HG02852 (cell line): ENCODE results near the gene NDST4.
A peak's percentile ranks its signal among the peaks of the same experiment; 100 is the strongest.

Experiments
- ATAC-seq: cut with Tn5 transposase; IDR thresholded peaks from one replicate; pipeline ENCODE4 v1.9.1; 2021; ENCODE audit warnings: mild to moderate bottlenecking, moderate library complexity; ENCODE audit not compliant: unreplicated experiment

NDST4 gene

DNA sequence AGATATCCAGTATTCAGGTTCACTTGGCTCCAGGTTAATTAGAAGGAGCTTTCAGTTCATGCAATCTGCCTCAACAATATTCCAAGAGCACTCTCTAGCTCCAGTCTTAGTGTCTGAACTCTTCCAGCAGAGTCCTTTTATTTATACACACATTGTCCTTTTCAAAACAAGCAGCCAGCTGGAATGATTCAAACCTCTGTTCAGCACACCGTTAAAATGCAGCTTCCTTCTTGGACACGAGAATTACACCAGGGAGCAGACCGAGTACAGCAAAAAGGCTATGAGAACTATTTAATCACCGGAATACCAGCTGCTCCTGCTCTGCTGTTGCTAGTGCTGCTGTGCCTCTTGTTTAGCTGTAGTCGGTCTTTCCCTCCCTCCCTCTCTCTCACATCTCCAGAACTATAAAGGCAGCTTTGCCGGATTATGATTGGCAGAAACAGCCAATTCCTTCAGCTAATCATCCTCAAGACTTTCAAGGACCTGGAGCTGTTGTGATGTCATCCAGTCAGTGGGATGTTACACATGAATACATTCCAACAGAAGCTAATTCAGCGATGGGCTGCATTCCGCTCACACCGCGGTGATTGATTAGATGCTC lies at the start of gene NDST4:
Gene NDST4, minus strand, starts transcription at position 115 of the 601 bp plus-strand sequence. CDS start 36,584 bp downstream, outside the sequence.
- no peak for ATAC-seq

DNA sequence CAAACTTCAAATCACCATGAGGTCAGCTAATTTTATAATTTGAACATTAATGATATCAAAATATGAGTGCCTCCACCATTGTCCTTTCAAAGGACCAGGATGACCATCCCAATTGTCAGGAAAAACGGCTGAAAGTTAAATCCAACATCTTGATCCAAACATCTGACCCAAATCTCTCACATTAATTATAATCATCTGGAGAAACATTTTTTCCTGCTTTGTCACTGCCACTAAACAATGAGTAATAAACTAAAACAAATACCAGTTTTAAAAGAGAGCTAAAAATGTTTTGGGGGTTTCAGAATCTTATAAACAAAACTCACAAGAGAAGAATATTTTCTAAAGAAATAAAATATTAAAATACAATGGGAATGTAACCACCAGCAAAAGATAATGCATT lies 45.7 kb upstream of the NDST4 start:
- ATAC-seq, result no peak

DNA sequence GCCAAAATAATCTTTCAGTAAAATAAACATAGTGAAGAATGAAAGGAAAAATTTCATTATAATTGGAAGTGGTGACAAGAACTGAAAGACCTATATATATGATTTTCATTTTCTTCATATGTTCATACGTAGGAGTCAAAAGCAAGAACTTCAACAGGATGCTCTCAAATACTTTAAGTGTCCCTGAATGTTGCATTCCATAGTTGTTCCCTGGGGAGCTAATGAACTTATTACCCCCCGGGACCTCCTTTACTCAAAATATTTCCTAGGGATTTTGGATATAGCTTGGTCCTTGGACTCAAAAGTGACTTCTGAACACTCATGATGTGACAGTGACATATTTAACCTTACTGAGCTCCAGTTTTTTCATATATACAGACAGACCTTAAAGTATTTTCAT lies 44.9 kb upstream of the NDST4 start:
- ATAC-seq, result no peak

- ATAC-seq, result no peak
These were observed 41.4 kb upstream of the NDST4 start for GRCh38 chr4:115154826-115155225.

GRCh38 chr4:115152965-115153364 lies 39.5 kb upstream of the NDST4 start:
- ATAC-seq, result no peak

- ATAC-seq, result no peak
These were observed 38.7 kb upstream of the NDST4 start for GRCh38 chr4:115152081-115152480.

DNA sequence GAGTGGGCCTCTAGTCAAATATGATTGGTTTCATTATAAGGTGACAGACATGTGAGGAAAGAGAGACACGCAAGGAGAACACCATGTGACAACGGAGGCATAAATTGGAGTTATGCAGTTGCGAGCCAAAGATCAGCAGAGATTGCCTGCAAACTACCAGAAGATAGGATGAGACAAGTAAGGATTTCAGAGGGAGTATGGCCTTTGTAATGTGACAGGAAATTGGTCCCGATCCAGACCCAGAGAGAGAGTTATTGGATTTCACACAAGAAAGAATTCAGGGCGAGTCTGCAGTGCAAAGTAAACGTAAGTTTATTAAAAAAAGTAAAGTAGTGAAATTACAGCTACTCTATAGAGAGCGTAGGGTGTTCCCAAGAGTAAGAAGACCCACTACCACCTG lies 35.7 kb upstream of the NDST4 start:
- no peak for ATAC-seq

- ATAC-seq, result no peak
These were observed 32.2 kb upstream of the NDST4 start for GRCh38 chr4:115145393-115146160.

- no peak for ATAC-seq
These were observed 14.6 kb upstream of the NDST4 start for GRCh38 chr4:115128037-115128436.

- no peak for ATAC-seq
These were observed 13.1 kb upstream of the NDST4 start for GRCh38 chr4:115126491-115126890.

GRCh38 chr4:115121351-115122043 lies 8.1 kb upstream of the NDST4 start:
- no peak for ATAC-seq

DNA sequence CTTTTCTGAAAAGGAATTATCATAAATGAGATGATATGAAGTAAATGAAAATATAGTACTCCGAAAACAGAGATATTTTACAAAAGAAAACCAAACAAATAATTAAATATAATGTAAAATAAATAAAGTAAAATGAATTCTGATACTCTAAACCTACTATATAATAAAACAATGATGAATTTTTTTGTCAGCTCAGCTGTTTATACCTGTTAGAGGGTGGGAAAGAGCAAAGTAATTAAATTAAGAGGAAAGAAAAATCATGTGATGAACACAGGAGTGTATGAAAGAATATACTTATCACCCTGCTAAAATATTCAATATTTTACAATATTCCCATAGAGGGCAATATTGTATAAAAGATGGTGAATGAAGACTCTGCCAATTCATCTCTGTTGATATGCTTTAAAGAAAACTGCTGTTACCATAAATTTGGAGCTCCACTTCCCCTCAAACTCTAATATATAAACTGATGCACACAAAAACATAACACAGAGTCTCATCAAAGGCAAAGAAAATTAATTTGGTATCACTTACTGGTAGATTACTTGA lies 6.5 kb upstream of the NDST4 start:
- no peak for ATAC-seq

- no peak for ATAC-seq
These were observed 4.2 kb upstream of the NDST4 start for GRCh38 chr4:115117651-115118050.

- ATAC-seq, result no peak
These were observed 2.9 kb downstream of the NDST4 start for GRCh38 chr4:115110191-115111181.

GRCh38 chr4:115108850-115109249 lies 4.6 kb downstream of the NDST4 start:
- ATAC-seq, result no peak

GRCh38 chr4:115107411-115107810 lies 6.0 kb downstream of the NDST4 start:
- no peak for ATAC-seq

GRCh38 chr4:115101675-115102074 lies 11.7 kb downstream of the NDST4 start:
- ATAC-seq, result no peak

GRCh38 chr4:115090483-115091075 lies 22.8 kb downstream of the NDST4 start:
- ATAC-seq, result peak; percentile 73

DNA sequence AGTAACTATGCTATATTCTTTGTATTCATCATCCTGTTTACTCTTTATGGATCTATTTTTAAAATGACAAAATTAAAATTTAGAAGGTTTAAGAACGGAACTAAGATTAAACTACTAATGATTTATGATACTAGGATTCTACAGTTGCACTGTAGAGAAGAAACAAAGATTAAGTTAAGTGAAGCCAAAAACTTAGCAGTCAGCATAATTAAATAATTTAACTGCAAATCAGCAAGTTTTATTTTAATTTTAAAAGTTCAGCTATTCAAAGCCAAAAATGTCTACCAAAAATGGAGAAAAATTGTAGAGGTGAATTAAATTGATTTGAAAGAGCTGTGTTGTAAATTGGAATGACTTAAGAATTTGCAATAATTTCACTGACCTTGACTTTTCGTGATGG lies 30.8 kb downstream of the NDST4 start:
- ATAC-seq, result no peak

GRCh38 chr4:115076691-115077090 lies 36.7 kb downstream of the NDST4 start:
- ATAC-seq, result no peak
